GM23338 (cell line): Measurements from ENCODE around the gene SWT1. TPM values are rescaled to one million over a fixed set of nuclear protein-coding genes. Genes with fewer than 3 reads are reported as not detected.
A peak's percentile ranks its signal among the peaks of the same experiment; 100 is the strongest.

ENCODE experiments used
- ATAC-seq: fragments of 200-7000 bp; cut with Tn5 transposase; 3 replicates; pipeline ENCODE4 v1.9.1; 2020
- DNase-seq: peaks from one replicate; pipeline ENCODE4 v3.0.0-alpha.2; 2015; ENCODE audit warnings: low spot score
- H2AFZ ChIP-seq: fragments of 200-600 bp; sonication (generic); 2 replicates; pipeline ENCODE4 v1.8.0; 2016; ENCODE audit warnings: antibody characterized with exemption, mild to moderate bottlenecking, moderate library complexity
- H3F3A ChIP-seq: fragments of 200-600 bp; sonication (generic); replicated peaks from 2 replicates; pipeline ENCODE4 v1.8.0; 2017; ENCODE audit warnings: antibody characterized with exemption, mixed run types, low read depth
- H3K27ac ChIP-seq: fragments of 200-600 bp; sonication (generic); 2 replicates; pipeline ENCODE4 v1.6.1; 2016; ENCODE audit warnings: low read depth
- H3K27me3 ChIP-seq: fragments of 200-600 bp; sonication (generic); 2 replicates; pipeline ENCODE4 v1.8.0; 2016; ENCODE audit warnings: mild to moderate bottlenecking, mixed run types, moderate library complexity; ENCODE audit not compliant: insufficient read depth
- H3K36me3 ChIP-seq: fragments of 200-600 bp; sonication (generic); 2 replicates; pipeline ENCODE4 v1.8.0; 2016; ENCODE audit warnings: mild to moderate bottlenecking; ENCODE audit not compliant: insufficient read depth
- H3K4me1 ChIP-seq: fragments of 200-600 bp; sonication (generic); 2 replicates; pipeline ENCODE4 v1.8.0; 2016; ENCODE audit warnings: mild to moderate bottlenecking, moderate library complexity; ENCODE audit not compliant: insufficient read depth
- H3K4me2 ChIP-seq: fragments of 200-600 bp; sonication (generic); 2 replicates; pipeline ENCODE4 v1.7.1; 2017; ENCODE audit warnings: mixed run types
- H3K4me3 ChIP-seq: fragments of 200-600 bp; sonication (generic); 2 replicates; pipeline ENCODE4 v1.6.1; 2016; ENCODE audit warnings: mixed run types
- H3K79me2 ChIP-seq: fragments of 200-600 bp; sonication (generic); replicated peaks from 2 replicates; pipeline ENCODE4 v1.8.0; 2017; ENCODE audit warnings: mild to moderate bottlenecking; ENCODE audit not compliant: insufficient read depth
- H3K9me2 ChIP-seq: fragments of 200-600 bp; sonication (generic); 2 replicates; pipeline ENCODE4 v1.8.0; 2017; ENCODE audit not compliant: insufficient read depth
- H4K20me1 ChIP-seq: fragments of 200-600 bp; sonication (generic); replicated peaks from 2 replicates; pipeline ENCODE4 v1.8.0; 2017; ENCODE audit warnings: mild to moderate bottlenecking; ENCODE audit not compliant: insufficient read depth
- H3K27ac Mint-ChIP-seq: 2 replicates; pipeline ENCODE4 v1.8.0; 2020; ENCODE audit warnings: inconsistent platforms, mild to moderate bottlenecking, moderate library complexity, mixed read lengths
- H3K27me3 Mint-ChIP-seq: 3 replicates; pipeline ENCODE4 v1.8.0; 2022; ENCODE audit warnings: low read depth, mild to moderate bottlenecking, moderate library complexity, mixed read lengths, inconsistent platforms; ENCODE audit not compliant: insufficient read depth, poor library complexity
- H3K36me3 Mint-ChIP-seq: 3 replicates; pipeline ENCODE4 v1.8.0; 2021; ENCODE audit warnings: low read depth, mild to moderate bottlenecking, inconsistent platforms, moderate library complexity, mixed read lengths
- H3K4me1 Mint-ChIP-seq: 3 replicates; pipeline ENCODE4 v1.8.0; 2020; ENCODE audit warnings: mild to moderate bottlenecking, inconsistent platforms, mixed read lengths
- H3K4me3 Mint-ChIP-seq: 3 replicates; pipeline ENCODE4 v1.8.0; 2021; ENCODE audit warnings: moderate library complexity, mild to moderate bottlenecking, inconsistent platforms, mixed read lengths
- H3K9me3 Mint-ChIP-seq: 3 replicates; pipeline ENCODE4 v1.8.0; 2020; ENCODE audit warnings: moderate library complexity, mild to moderate bottlenecking, inconsistent platforms, mixed read lengths
- CREB1 ChIP-seq: fragments of 250-450 bp; sonication (Bioruptor Pico); IDR thresholded peaks from 2 replicates; pipeline ENCODE4 v1.5.0; 2020; ENCODE audit warnings: low read depth, mild to moderate bottlenecking, moderate library complexity
- EZH2 ChIP-seq: fragments of 200-600 bp; sonication (generic); IDR thresholded peaks from one replicate; pipeline ENCODE4 v1.8.0; 2017; ENCODE audit warnings: antibody characterized with exemption, mild to moderate bottlenecking, low read depth; ENCODE audit not compliant: unreplicated experiment
- JUNB ChIP-seq: IDR thresholded peaks from one replicate; pipeline ENCODE4 v1.6.1; 2016; ENCODE audit warnings: antibody characterized with exemption; ENCODE audit not compliant: unreplicated experiment
- NANOG ChIP-seq: IDR thresholded peaks from 2 replicates; pipeline ENCODE4 v1.6.1; 2016; ENCODE audit warnings: antibody characterized with exemption, borderline replicate concordance
- STAT1 ChIP-seq: IDR thresholded peaks from one replicate; pipeline ENCODE4 v1.6.1; 2016; ENCODE audit warnings: antibody characterized with exemption; ENCODE audit not compliant: unreplicated experiment
- polyA plus RNA-seq: library from polyadenylated mRNA; unstranded; fragments of >200 nt; fragmentation: Nextera tagmentation; extraction: Ambion mirVana; gene quantifications from 2 replicates; pipeline ENCODE4 v1.2.1, GENCODE V29; 2016
- total RNA-seq: library from RNA; depleted of rRNA; stranded (reverse); fragments of >200 nt; shearing (Covaris generic); gene quantifications from 2 replicates; pipeline ENCODE4 v1.2.3, GENCODE V29; 2014
- TF ChIP-seq, protein P1 (sequence below), 2 experiments: fragments of 200-600 bp in 1 of 2; sonication (generic) in 1 of 2; conservative IDR thresholded peaks; 2 replicates each; pipeline versions ENCODE4 v1.5.1 to v1.6.1; 2016 to 2017; ENCODE audit warnings: antibody characterized with exemption in 2 of 2, low read depth in 2 of 2, mild to moderate bottlenecking in 2 of 2, moderate library complexity in 1 of 2
- TF ChIP-seq, protein P2 (sequence below): IDR thresholded peaks from 2 replicates; pipeline ENCODE4 v1.6.1; 2016; ENCODE audit warnings: antibody characterized with exemption
- TF ChIP-seq, protein P3 (sequence below): IDR thresholded peaks from one replicate; pipeline ENCODE4 v1.6.1; 2018; ENCODE audit warnings: antibody characterized with exemption; ENCODE audit not compliant: unreplicated experiment

SWT1 gene
- total and polyA plus RNA-seq, 2 experiments from 2014 or later = 3.6 to 5.7 TPM

DNA sequence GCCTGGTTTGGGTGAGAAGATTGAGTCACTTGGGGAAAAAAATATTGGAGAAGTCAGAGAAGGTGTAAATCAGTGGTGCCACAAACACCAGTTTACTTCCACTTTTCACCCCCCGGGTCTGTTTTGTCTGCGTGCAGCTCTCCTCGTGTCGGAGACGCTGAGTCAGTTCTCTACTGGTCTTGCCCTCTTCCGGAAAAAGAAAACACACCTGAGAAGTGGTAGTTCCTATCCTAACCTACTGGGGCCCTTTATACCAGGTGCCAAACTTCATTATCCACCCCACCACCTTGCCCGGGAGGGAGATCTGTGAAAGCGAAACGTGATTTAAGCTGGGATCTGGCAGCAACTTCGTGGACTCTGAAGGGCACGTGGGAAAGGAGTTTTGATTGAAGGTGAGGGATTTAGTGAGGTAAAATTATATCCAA is 160.9 kb downstream of the SWT1 start:
- DNase-seq = peak; percentile 52
- Mint-ChIP-seq H3K27ac (peak overlapping the region; percentile 98), H3K36me3 (peaks cover 35% of the 10 kb centered on the region), H3K9me3 (peaks cover 18% of the 10 kb centered on the region), H3K4me3 (peak overlapping the region; percentile 97), H3K4me1 (peaks cover 26% of the 10 kb centered on the region), H3K27me3 (peaks cover 10% of the 10 kb centered on the region)
- H3K9me2 ChIP-seq = no peaks in the 10 kb centered on the region
- TF ChIP-seq EZH2 = no peak
- peak overlapping the region; percentile 83 for H3K4me2 ChIP-seq
- H4K20me1 ChIP-seq = peaks cover 7% of the 10 kb centered on the region; the same call in 1 of the 2 replicates
- ATAC-seq = peak; percentile 25
- H3K4me1 ChIP-seq = peaks cover 25% of the 10 kb centered on the region
- H3K27ac ChIP-seq = peak overlapping the region; percentile 98
- peaks cover 48% of the 10 kb centered on the region for H3K79me2 ChIP-seq
- no peaks in the 10 kb centered on the region for H3K27me3 ChIP-seq
- peak overlapping the region; percentile 64 for H3K4me3 ChIP-seq
- peak overlapping the region; percentile 94 for H2AFZ ChIP-seq
- no peaks in the 10 kb centered on the region; the same call in 1 of the 2 replicates for H3K36me3 ChIP-seq
- H3F3A ChIP-seq = 0 out of 2 replicates have a peak, but pooled peaks cover 6% of the 10 kb centered on the region

DNA sequence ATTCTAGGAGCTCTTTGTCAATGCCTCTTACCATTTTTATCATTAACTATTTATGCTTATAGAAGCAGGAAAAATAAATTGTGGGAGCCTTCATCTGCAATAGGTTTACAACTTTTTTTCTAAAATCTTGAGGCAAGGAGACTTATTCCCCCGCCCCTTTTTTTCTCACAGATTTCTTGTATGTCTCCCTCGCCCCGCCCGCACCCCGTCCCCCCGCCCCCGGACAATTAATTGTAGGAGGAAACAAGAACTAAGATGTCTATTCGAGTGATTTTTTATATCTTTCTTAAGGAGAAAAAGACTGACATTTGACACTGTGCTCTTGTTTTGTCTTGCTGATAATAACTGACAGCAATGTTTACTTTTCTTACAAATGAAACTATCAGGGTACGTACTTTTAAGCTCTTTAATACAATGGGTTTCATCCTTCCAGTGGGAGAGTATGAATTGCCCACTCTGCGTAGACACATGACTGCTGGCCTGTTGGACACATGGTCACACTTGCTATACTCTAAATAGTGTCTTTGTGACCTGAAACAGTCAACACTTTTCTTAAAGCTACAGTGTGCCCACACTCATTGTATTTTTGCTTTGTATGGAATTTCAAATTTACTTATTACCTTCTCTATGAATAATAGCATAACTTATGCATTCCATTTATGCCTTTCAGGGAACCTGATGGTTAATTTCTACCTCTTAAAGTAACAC is 161.6 kb downstream of the SWT1 start:
- Histone ChIP-seq H3K4me2 (peak overlapping the region; percentile 83), H2AFZ (peak overlapping the region; percentile 94; the same call in 1 of the 2 replicates), H3K4me1 (peaks cover 18% of the 10 kb centered on the region), H3K27ac (no peak overlapping the region), H3K4me3 (peak overlapping the region; percentile 64; the same call in 1 of the 2 replicates), H3K79me2 (peaks cover 41% of the 10 kb centered on the region), H4K20me1 (peaks cover 5% of the 10 kb centered on the region; the same call in 1 of the 2 replicates), H3K36me3 (no peaks in the 10 kb centered on the region; the same call in 1 of the 2 replicates), H3K27me3 (no peaks in the 10 kb centered on the region), H3K9me2 (no peaks in the 10 kb centered on the region), H3F3A (0 out of 2 replicates have a peak, but pooled peaks cover 6% of the 10 kb centered on the region)
- Mint-ChIP-seq H3K36me3 (peaks cover 35% of the 10 kb centered on the region), H3K27ac (no peak overlapping the region), H3K4me3 (peak overlapping the region; percentile 97), H3K9me3 (peaks cover 18% of the 10 kb centered on the region), H3K27me3 (peaks cover 10% of the 10 kb centered on the region), H3K4me1 (peaks cover 19% of the 10 kb centered on the region)
- TF ChIP-seq, protein P1, sequence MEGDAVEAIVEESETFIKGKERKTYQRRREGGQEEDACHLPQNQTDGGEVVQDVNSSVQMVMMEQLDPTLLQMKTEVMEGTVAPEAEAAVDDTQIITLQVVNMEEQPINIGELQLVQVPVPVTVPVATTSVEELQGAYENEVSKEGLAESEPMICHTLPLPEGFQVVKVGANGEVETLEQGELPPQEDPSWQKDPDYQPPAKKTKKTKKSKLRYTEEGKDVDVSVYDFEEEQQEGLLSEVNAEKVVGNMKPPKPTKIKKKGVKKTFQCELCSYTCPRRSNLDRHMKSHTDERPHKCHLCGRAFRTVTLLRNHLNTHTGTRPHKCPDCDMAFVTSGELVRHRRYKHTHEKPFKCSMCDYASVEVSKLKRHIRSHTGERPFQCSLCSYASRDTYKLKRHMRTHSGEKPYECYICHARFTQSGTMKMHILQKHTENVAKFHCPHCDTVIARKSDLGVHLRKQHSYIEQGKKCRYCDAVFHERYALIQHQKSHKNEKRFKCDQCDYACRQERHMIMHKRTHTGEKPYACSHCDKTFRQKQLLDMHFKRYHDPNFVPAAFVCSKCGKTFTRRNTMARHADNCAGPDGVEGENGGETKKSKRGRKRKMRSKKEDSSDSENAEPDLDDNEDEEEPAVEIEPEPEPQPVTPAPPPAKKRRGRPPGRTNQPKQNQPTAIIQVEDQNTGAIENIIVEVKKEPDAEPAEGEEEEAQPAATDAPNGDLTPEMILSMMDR (conservative IDR thresholded peaks at IDR 0.05; ENCODE audit: low read depth in 2 of 2) = no peak
- no peak for TF ChIP-seq STAT1
- no peak for ATAC-seq
- DNase-seq = no peak

DNA sequence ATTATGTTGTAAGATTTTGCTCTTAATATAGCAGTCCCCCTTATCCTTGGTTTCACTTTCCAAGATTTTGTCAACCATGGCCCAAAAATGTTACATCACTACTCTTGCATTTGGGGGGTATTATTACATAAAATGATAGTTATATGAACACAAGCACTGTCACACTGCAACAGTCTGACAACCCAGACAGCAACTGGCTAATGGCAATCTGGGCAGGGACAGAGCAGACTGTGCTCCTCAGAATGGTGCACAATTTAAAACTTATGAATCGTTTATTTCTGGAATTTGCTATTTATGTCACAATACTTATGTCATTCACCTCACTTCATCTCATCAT is 162.1 kb downstream of the SWT1 start:
- peaks cover 5% of the 10 kb centered on the region; the same call in 1 of the 2 replicates for H4K20me1 ChIP-seq
- H3K4me3 ChIP-seq = no peak overlapping the region
- peaks cover 36% of the 10 kb centered on the region for H3K79me2 ChIP-seq
- H3K4me1 Mint-ChIP-seq = peaks cover 16% of the 10 kb centered on the region
- no peak overlapping the region for H3K27ac ChIP-seq
- H3K27me3 Mint-ChIP-seq = peaks cover 10% of the 10 kb centered on the region
- DNase-seq (no peak), ATAC-seq (no peak)
- H3K4me2 ChIP-seq = 0 out of 2 replicates have a peak overlapping the region, but pooled peaks have one; percentile 42
- H3K4me1 ChIP-seq = peaks cover 16% of the 10 kb centered on the region
- H3K9me3 Mint-ChIP-seq = peaks cover 18% of the 10 kb centered on the region
- H3K27ac Mint-ChIP-seq = no peak overlapping the region
- no peak overlapping the region for H3K4me3 Mint-ChIP-seq
- no peaks in the 10 kb centered on the region for H3K9me2 ChIP-seq
- peaks cover 35% of the 10 kb centered on the region for H3K36me3 Mint-ChIP-seq
- no peaks in the 10 kb centered on the region; the same call in 1 of the 2 replicates for H3K36me3 ChIP-seq
- 0 out of 2 replicates have a peak, but pooled peaks cover 6% of the 10 kb centered on the region for H3F3A ChIP-seq
- H3K27me3 ChIP-seq = no peaks in the 10 kb centered on the region
- no peak overlapping the region for H2AFZ ChIP-seq
- TF ChIP-seq, protein P2, sequence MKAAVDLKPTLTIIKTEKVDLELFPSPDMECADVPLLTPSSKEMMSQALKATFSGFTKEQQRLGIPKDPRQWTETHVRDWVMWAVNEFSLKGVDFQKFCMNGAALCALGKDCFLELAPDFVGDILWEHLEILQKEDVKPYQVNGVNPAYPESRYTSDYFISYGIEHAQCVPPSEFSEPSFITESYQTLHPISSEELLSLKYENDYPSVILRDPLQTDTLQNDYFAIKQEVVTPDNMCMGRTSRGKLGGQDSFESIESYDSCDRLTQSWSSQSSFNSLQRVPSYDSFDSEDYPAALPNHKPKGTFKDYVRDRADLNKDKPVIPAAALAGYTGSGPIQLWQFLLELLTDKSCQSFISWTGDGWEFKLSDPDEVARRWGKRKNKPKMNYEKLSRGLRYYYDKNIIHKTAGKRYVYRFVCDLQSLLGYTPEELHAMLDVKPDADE = no peak
- TF ChIP-seq, protein P3, sequence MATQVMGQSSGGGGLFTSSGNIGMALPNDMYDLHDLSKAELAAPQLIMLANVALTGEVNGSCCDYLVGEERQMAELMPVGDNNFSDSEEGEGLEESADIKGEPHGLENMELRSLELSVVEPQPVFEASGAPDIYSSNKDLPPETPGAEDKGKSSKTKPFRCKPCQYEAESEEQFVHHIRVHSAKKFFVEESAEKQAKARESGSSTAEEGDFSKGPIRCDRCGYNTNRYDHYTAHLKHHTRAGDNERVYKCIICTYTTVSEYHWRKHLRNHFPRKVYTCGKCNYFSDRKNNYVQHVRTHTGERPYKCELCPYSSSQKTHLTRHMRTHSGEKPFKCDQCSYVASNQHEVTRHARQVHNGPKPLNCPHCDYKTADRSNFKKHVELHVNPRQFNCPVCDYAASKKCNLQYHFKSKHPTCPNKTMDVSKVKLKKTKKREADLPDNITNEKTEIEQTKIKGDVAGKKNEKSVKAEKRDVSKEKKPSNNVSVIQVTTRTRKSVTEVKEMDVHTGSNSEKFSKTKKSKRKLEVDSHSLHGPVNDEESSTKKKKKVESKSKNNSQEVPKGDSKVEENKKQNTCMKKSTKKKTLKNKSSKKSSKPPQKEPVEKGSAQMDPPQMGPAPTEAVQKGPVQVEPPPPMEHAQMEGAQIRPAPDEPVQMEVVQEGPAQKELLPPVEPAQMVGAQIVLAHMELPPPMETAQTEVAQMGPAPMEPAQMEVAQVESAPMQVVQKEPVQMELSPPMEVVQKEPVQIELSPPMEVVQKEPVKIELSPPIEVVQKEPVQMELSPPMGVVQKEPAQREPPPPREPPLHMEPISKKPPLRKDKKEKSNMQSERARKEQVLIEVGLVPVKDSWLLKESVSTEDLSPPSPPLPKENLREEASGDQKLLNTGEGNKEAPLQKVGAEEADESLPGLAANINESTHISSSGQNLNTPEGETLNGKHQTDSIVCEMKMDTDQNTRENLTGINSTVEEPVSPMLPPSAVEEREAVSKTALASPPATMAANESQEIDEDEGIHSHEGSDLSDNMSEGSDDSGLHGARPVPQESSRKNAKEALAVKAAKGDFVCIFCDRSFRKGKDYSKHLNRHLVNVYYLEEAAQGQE = no peak
- TF ChIP-seq CREB1 (CRISPR knock-in tag) (no peak), JUNB (no peak), NANOG (no peak), EZH2 (no peak), STAT1 (no peak)
- TF ChIP-seq, protein P1 (conservative IDR thresholded peaks at IDR 0.05; ENCODE audit: low read depth in 2 of 2) = no peak
